ENCODE results near the gene KLHL28. TPM values are rescaled to one million over a fixed set of nuclear protein-coding genes. Genes with fewer than 3 reads are reported as not detected.

KLHL28 gene
- total and polyA plus RNA-seq, 10 of the 15 experiments (the other 5 are each of a cell fraction or from before 2014, with no cell fraction given), result 2.7 to 9.8 (median 6.2) TPM

DNA sequence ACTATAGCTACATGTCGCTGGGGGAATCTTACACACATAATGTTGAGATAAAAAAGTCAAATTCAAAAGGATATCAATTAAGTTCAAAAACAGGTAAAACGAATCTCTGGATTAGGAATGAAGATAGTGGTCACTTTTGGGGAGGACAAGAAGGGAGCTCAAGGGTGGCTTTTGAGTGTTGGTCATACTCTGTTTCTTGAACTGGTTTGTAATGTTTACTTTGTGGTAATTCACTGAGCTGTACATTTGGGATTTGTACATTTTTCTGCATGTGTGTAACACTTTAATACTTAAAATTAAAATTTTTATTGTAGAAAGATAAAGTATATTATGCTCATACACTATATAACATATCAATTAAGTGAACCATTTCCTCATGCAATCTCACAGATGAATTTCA, 26.6 kb downstream of the KLHL28 start (continued):
- TF ChIP-seq ZNF592 (IDR thresholded peaks at IDR 0.05) (no peak), NFIC (IDR thresholded peaks at IDR 0.05; ENCODE audit: low read depth, low read length) (no peak), GABPA (IDR thresholded peaks at IDR 0.05; ENCODE audit: low read depth) (no peak), POLR2AphosphoS5 (IDR thresholded peaks at IDR 0.05; ENCODE audit: low read length) (no peak), RAD21 (IDR thresholded peaks at IDR 0.05; ENCODE audit: insufficient read depth, low read depth, low read length) (no peak), MTA3 (IDR thresholded peaks at IDR 0.05; ENCODE audit: borderline replicate concordance, low read length) (no peak), YBX1 (IDR thresholded peaks at IDR 0.05) (no peak), POLR2AphosphoS2 (IDR thresholded peaks at IDR 0.05; ENCODE audit: low read depth, low read length) (no peak), HDAC2 (IDR thresholded peaks at IDR 0.05) (no peak), USF2 (IDR thresholded peaks at IDR 0.05; ENCODE audit: borderline replicate concordance, low read depth, low read length) (no peak)
- TF ChIP-seq, protein P1, sequence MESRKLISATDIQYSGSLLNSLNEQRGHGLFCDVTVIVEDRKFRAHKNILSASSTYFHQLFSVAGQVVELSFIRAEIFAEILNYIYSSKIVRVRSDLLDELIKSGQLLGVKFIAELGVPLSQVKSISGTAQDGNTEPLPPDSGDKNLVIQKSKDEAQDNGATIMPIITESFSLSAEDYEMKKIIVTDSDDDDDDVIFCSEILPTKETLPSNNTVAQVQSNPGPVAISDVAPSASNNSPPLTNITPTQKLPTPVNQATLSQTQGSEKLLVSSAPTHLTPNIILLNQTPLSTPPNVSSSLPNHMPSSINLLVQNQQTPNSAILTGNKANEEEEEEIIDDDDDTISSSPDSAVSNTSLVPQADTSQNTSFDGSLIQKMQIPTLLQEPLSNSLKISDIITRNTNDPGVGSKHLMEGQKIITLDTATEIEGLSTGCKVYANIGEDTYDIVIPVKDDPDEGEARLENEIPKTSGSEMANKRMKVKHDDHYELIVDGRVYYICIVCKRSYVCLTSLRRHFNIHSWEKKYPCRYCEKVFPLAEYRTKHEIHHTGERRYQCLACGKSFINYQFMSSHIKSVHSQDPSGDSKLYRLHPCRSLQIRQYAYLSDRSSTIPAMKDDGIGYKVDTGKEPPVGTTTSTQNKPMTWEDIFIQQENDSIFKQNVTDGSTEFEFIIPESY (IDR thresholded peaks at IDR 0.05), result no peak

Measured in GM12878 (cell line).